NCI-H2196 treated with DMSO at 0.1 percent for 48 hours (cell line): Measurements from ENCODE around the gene FRYL.
"Not testable (repeated sequence)": the region's sequence is repeated elsewhere in the genome, so short reads cannot be mapped to it uniquely, and the experiment has no call there.

Experiments used
- DNase-seq: peaks from one replicate; lab custom pipeline; 2025; ENCODE audit not compliant: unreplicated experiment; lab: John Stamatoyannopoulos, UW

The FRYL gene

GRCh38 chr4:48748949-48749596 is 31.0 kb downstream of the FRYL start:
- DNase-seq: no peak

- DNase-seq: no peak
Measured at GRCh38 chr4:48746608-48747362, 33.3 kb downstream of the FRYL start.

- DNase-seq: not testable (repeated sequence)
Measured at GRCh38 chr4:48745223-48745622, 34.9 kb downstream of the FRYL start.

- no peak for DNase-seq
Measured at GRCh38 chr4:48742412-48742811, 37.7 kb downstream of the FRYL start.

GRCh38 chr4:48739560-48740019 is 40.5 kb downstream of the FRYL start:
- no peak for DNase-seq

- no peak for DNase-seq
Measured at GRCh38 chr4:48738856-48739255, 41.2 kb downstream of the FRYL start.

- not testable (repeated sequence) for DNase-seq
Measured at GRCh38 chr4:48728906-48729496, 51.1 kb downstream of the FRYL start.

GRCh38 chr4:48727666-48728459 is 52.2 kb downstream of the FRYL start:
- DNase-seq: no peak

GRCh38 chr4:48725414-48725813 is 54.7 kb downstream of the FRYL start:
- no peak for DNase-seq

- no peak for DNase-seq
Measured at GRCh38 chr4:48722509-48723446, 57.3 kb downstream of the FRYL start.

GRCh38 chr4:48720459-48720858 is 59.6 kb downstream of the FRYL start:
- DNase-seq: no peak

GRCh38 chr4:48718818-48719465 is 61.1 kb downstream of the FRYL start:
- no peak for DNase-seq

GRCh38 chr4:48716285-48716684 is 63.8 kb downstream of the FRYL start:
- not testable (repeated sequence) for DNase-seq

- DNase-seq: no peak
Measured at GRCh38 chr4:48710446-48711209, 69.5 kb downstream of the FRYL start.

- DNase-seq: no peak
Measured at GRCh38 chr4:48709901-48710300, 70.2 kb downstream of the FRYL start.

GRCh38 chr4:48708610-48709009 is 71.5 kb downstream of the FRYL start:
- no peak for DNase-seq

- DNase-seq: no peak
Measured at GRCh38 chr4:48706736-48707135, 73.3 kb downstream of the FRYL start.

GRCh38 chr4:48705609-48706008 is 74.5 kb downstream of the FRYL start:
- DNase-seq: no peak
